Subcutaneous abdominal adipose tissue (tissue), 5 donors: ENCODE data around the gene RASD1.

Experiments
- H3K27ac ChIP-seq: one replicate; pipeline ENCODE4 v1.7.0; 2013; ENCODE audit warnings: low read depth, mild to moderate bottlenecking, inconsistent platforms, low read length, moderate library complexity
- H3K27me3 ChIP-seq, 5 donors: one replicate each; pipeline ENCODE4 v1.7.0; 2013; ENCODE audit warnings: low read length in 5 of 5, inconsistent platforms in 1 of 5; ENCODE audit not compliant: control insufficient read depth in 5 of 5, insufficient read depth in 4 of 5
- H3K36me3 ChIP-seq, 5 donors: one replicate each; pipeline ENCODE4 v1.7.0; 2013; ENCODE audit warnings: low read length in 5 of 5; ENCODE audit not compliant: control insufficient read depth in 5 of 5, insufficient read depth in 5 of 5
- H3K4me1 ChIP-seq, 5 donors: one replicate each; pipeline ENCODE4 v1.7.0; 2013; ENCODE audit warnings: low read length in 5 of 5, mild to moderate bottlenecking in 3 of 5, moderate library complexity in 1 of 5; ENCODE audit not compliant: control insufficient read depth in 5 of 5, insufficient read depth in 5 of 5
- H3K4me3 ChIP-seq, 5 donors: one replicate each; pipeline ENCODE4 v1.7.0; 2013; ENCODE audit warnings: low read length in 5 of 5, low read depth in 1 of 5
- H3K9ac ChIP-seq, 5 donors: one replicate each; pipeline ENCODE4 v1.7.0; 2013; ENCODE audit warnings: low read length in 5 of 5, mild to moderate bottlenecking in 4 of 5, moderate library complexity in 3 of 5
- H3K9me3 ChIP-seq, 5 donors: one replicate each; pipeline ENCODE4 v1.7.0; 2013; ENCODE audit warnings: low read length in 5 of 5; ENCODE audit not compliant: control insufficient read depth in 5 of 5
- donor health status: healthy.
- donor health status: healthy.
- donor health status: healthy.
- donor health status: healthy.
- donor health status: healthy.

RASD1 gene

DNA sequence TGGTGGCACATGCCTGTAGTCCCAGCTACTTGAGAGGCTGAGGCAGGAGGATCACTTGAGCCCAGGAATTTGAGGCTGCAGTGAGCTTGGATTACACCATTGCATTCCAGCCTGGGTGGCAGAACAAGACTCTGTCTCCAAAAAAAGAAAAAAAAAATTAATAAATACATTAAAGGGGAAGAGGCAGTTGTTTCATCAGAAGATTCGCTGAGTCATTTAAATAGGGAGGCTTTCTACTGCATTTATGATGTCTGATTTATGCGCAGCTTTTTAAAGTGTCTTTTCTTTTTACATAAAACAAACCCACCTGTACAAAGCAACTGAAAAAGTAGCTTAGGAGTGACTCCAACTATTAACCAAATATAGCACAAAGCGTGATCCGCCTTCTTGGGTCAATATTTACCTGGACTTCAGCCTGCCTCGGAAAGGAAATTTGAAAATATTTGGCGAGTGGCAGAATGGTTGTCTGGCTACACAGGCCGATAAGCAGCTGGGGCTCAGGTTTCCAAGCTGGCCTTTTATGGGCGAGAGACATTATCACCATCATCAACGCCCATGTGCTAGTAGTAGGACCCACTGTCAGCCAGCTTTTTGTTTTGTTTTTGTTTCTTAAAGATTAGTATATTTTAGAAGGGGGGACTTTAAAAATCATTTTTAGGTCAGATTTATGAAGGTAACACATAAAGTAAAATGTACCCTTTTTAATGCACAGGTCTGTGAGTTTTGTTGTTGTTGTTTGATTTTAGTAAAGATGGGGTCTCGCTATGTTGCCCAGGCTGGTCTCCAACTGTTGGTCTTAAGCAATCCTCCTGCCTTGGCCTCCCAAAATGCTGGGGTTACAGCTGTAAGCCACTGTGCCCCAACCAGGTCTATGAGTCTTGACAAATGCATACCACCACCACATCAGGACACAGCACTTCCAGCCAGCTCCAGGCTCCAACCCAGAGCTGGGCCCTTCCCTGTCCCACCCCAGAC is 42.5 kb upstream of the RASD1 start:
- Histone ChIP-seq H3K36me3 (no peaks in the 10 kb centered on the region), H3K27ac (no peak overlapping the region), H3K4me3 (no peak overlapping the region), H3K9ac (no peak overlapping the region), H3K9me3 (no peaks in the 10 kb centered on the region), H3K4me1 (peaks cover 0 to 33% (median 8%) of the 10 kb centered on the region in 5 donors), H3K27me3 (no peaks in the 10 kb centered on the region)

DNA sequence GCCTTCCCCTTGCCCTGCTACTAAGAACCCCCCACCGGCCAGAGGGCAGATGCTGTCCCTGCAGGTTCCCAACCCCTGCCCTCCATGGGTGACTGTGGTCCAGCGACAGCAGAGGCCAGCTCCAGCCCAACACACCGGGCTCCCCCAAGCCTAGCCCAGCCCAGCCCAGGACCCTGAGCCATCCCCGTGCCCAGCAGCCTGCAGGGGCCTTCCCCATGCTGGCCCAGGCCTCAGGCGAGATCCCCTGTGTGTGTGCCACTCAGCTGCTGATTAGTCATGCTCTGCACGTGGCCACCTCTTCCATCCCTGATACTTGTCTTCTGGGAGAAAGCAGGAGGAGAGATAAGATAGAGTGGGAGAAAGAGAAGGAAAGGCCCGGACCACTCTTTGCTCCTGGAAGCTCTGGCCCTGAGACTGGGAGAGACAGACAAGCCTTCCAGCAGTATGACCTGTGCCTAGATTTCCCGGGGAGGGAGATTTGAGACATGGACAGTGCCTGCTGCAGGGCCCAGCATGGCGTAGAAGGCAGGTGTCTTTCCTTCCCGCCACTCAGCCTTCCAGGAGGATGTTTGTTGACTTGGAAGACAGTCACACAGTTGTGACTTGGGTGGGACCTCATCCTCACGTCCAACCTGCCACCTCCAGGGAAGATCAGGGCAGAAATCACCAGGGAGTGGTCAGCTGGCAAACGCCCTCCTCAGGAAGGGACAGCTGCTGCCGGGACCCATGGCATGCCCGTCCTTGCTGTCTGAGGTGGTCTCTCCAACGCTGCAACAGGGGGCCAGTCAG is 41.3 kb upstream of the RASD1 start:
- Histone ChIP-seq H3K36me3 (no peaks in the 10 kb centered on the region), H3K9ac (no peak overlapping the region), H3K27ac (no peak overlapping the region), H3K27me3 (no peaks in the 10 kb centered on the region), H3K4me3 (no peak overlapping the region), H3K9me3 (no peaks in the 10 kb centered on the region), H3K4me1 (peaks cover 0 to 26% (median 8%) of the 10 kb centered on the region in 5 donors)

DNA sequence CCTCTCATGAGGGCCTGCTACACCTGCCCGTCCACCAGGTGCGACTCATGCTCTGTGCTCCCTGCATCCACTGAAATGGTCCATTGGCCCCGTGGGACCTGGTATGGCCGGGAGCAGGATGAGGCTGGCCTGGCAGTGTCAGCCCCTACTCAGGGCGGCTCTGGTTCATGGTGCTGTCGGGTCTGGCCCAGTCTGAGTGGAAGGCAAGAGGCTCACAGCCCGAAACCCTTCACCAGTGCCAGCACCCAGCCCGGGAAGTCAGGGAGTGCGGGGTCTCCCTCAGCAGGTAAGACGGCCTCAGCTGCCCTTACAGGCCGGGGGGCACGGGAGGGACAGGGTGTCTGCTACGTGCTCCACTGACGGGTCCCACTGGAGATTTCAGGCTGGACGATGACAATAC is 40.5 kb upstream of the RASD1 start:
- Histone ChIP-seq H3K27ac (peak overlapping the region; percentile 57), H3K4me3 (no peak overlapping the region), H3K9me3 (no peaks in the 10 kb centered on the region), H3K36me3 (no peaks in the 10 kb centered on the region), H3K27me3 (no peaks in the 10 kb centered on the region), H3K4me1 (peaks cover 0 to 25% (median 8%) of the 10 kb centered on the region in 5 donors), H3K9ac (no peak overlapping the region)

DNA sequence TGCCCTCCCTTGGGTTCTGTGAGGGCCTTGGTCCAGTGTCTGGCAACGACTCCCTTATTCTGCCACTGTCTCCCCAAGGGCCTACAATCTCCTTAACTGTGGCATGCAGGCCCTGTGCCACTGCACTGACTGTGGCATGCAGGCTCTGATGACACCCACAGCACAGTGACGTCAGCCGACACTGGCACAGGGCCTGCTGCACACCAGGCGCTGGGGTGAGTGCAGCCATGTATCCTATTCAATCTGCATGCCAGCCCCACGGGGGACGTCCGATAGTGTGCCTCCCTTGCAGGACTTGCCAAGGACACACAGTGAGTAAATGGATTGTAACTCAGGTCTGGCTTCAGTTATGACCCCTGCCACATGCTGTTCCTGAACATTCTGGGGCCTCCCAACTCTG is 39.8 kb upstream of the RASD1 start:
- Histone ChIP-seq H3K27ac (peak overlapping the region; percentile 57), H3K4me3 (no peak overlapping the region), H3K9ac (peak overlapping the region in 2 of 5 donors; percentile 35 to 53), H3K27me3 (no peaks in the 10 kb centered on the region), H3K4me1 (peaks cover 0 to 18% (median 8%) of the 10 kb centered on the region in 5 donors), H3K36me3 (no peaks in the 10 kb centered on the region), H3K9me3 (no peaks in the 10 kb centered on the region)

DNA sequence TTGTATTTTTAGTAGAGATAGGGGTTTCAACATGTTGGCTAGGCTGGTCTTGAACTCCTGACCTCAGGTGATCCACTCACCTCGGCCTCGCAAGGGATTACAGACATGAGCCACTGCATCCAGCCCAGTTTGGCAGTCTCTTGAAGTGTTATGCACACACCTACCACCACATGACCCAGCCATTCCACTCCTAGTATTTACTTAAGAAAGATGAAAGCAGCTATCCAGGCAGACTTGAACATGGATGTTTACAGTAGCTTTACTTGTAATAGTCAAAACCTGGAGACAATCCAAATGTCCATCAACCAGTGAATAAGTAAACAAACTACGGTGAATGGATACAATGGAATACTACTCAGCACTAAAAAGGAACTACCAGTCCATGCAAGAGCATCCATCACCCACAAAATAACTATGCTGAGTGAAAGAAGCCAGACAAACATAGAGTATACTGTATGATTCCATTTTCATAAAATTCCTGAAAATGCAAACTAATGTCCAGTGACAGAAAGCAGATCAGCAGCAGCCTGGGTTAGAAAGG is 37.8 kb upstream of the RASD1 start:
- Histone ChIP-seq H3K9me3 (no peaks in the 10 kb centered on the region), H3K27ac (no peak overlapping the region), H3K9ac (no peak overlapping the region)

DNA sequence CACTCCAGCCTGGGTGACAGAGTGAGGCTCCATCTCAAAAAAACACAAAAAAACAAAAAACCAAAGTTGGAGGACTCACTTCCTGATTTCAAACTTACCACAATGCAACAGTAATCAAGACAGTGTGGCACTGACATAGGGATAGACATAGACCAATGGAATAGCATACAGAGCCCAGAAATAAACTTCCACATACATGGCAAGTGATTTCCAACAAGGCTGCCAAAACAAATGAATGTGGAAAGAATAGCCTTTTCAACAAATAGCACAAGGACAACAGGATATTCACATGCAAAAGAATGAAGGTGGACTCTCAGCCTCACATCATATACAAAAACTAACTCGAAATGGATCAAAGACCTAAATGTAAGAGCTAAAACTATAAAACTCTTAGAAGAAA is 36.8 kb upstream of the RASD1 start:
- peaks cover 0 to 23% (median 14%) of the 10 kb centered on the region in 5 donors for H3K4me1 ChIP-seq
- no peak overlapping the region for H3K4me3 ChIP-seq
- H3K27ac ChIP-seq = no peak overlapping the region
- no peaks in the 10 kb centered on the region for H3K9me3 ChIP-seq
- H3K9ac ChIP-seq = no peak overlapping the region
- no peaks in the 10 kb centered on the region for H3K27me3 ChIP-seq
- no peaks in the 10 kb centered on the region for H3K36me3 ChIP-seq

More for the DNA sequence above, 37.8 kb upstream of the RASD1 start:
- no peak overlapping the region for H3K4me3 ChIP-seq
- no peaks in the 10 kb centered on the region for H3K27me3 ChIP-seq
- H3K4me1 ChIP-seq = peaks cover 0 to 14% (median 5%) of the 10 kb centered on the region in 5 donors
- H3K36me3 ChIP-seq = no peaks in the 10 kb centered on the region

DNA sequence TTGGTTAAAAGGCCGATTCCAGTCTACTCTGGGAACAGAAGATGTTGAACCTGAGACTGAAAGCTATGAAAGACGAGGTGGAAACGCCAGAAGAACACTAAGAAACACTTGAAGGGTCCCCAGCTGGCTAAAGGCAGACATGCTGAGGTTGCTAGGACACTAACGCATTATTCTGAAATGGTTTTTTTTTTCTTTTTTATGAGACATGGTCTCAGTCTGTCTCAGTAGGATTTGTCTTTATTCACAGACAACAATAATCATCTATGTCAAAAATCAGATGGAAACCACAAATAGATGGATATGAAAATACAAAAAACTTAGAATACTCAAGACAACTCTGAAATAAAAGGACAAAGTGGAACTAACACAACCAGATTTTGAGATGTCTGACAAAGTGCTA is 35.0 kb upstream of the RASD1 start:
- peaks cover 9 to 36% (median 28%) of the 10 kb centered on the region in 5 donors for H3K4me1 ChIP-seq
- H3K36me3 ChIP-seq = no peaks in the 10 kb centered on the region
- H3K9me3 ChIP-seq = no peaks in the 10 kb centered on the region
- no peak overlapping the region for H3K9ac ChIP-seq
- no peak overlapping the region for H3K4me3 ChIP-seq
- H3K27ac ChIP-seq = no peak overlapping the region
- H3K27me3 ChIP-seq = no peaks in the 10 kb centered on the region

DNA sequence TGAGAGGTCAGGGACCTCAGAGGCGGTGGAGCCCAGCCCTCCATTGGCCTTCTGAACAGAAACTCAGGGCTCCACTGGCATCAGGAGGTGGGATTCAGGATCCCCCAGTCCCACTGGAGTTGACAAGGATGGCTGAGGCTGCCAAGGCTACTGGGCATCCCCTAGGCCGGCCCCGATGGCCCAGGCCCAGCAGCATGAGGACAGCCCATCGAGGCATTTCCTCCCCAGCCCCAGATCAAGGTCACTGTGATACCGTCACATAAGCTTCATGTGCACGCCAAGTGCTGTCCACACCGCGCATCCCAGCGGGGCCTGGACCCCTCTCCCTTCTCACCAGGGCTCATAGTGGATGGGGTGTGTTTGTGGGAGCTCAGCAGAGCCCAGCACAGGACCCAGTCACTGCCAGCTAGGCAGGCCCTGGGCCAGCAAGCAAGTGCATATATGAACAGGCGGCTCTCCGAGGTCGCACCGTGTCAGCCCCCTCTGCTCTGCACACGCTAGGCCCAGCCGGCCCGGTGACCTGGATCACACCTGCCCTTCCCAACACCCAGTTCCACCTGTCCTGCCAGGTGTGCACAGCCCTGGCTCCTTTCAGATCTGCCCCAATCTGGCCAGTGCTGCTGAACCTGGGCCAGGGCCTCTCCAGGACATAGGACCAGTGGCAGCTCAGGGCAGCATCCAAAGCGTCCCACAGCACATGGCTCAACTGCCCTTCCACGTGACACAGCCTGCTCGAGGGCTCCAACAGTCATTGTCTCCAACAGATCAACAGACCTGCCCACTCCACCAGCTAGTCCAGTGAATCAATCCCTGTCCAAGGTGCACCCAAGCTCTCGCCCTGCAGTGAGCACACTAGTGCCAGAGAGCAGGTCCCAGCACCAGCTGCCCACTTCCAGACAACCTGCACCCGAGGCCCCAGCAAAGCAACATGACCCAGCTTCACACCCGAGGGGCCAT is 32.8 kb upstream of the RASD1 start:
- no peaks in the 10 kb centered on the region for H3K36me3 ChIP-seq
- H3K4me1 ChIP-seq = peaks cover 10 to 40% (median 34%) of the 10 kb centered on the region in 5 donors
- H3K4me3 ChIP-seq = no peak overlapping the region
- H3K9ac ChIP-seq = no peak overlapping the region
- no peaks in the 10 kb centered on the region for H3K27me3 ChIP-seq
- H3K9me3 ChIP-seq = no peaks in the 10 kb centered on the region
- H3K27ac ChIP-seq = peak overlapping the region; percentile 61

DNA sequence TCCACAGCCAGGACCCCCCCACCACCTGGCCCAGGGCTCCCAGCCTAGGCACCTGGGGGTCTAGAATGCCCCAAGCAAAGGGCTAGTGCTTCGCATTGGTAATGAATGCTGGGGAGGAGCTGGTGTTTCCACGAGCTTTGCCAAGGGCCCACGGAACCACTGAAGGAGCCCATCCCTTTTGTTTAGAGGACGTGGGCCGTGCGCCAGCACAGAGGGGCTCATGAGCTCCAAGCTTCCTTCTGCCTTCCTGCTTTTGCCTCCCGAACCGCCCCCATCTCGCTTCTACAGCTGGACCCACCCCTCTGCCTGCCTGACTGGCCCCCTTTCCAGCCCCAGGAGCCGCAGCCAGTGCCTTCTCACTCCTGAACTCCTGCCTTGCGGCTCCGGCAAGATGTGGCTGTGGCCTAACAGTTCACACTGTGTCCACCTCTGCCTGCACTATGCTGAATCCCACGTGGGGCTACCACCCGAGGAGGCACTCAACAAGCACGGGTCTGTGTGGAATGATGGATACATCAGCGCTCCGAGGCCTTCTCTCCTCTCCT is 31.8 kb upstream of the RASD1 start:
- H3K4me3 ChIP-seq = no peak overlapping the region
- no peaks in the 10 kb centered on the region for H3K9me3 ChIP-seq
- no peaks in the 10 kb centered on the region for H3K36me3 ChIP-seq
- no peaks in the 10 kb centered on the region for H3K27me3 ChIP-seq
- H3K4me1 ChIP-seq = peaks cover 10 to 44% (median 38%) of the 10 kb centered on the region in 5 donors
- H3K27ac ChIP-seq = peak overlapping the region; percentile 61
- no peak overlapping the region for H3K9ac ChIP-seq
